Right cardiac atrium (tissue), 5 donors: ENCODE data around the gene DENND1A. TPM values are rescaled to one million over a fixed set of nuclear protein-coding genes. Genes with fewer than 3 reads are reported as not detected.

ENCODE experiments used
- ATAC-seq, 2 donors: fragments of 200-7000 bp; cut with Tn5 transposase; one replicate each; pipeline versions ENCODE4 v1.8.0 to v1.9.1; 2020; ENCODE audit warnings: moderate library complexity in 2 of 2, mild to moderate bottlenecking in 1 of 2
- DNase-seq, 3 donors: peaks; one replicate each; pipeline ENCODE4 v3.0.0-alpha.2; 2020
- H3K27ac ChIP-seq: one replicate; pipeline ENCODE4 v1.5.1; 2013; ENCODE audit warnings: mild to moderate bottlenecking, low read length, control low read depth, moderate library complexity
- H3K27me3 ChIP-seq: one replicate; pipeline ENCODE4 v1.6.1; 2013; ENCODE audit not compliant: control insufficient read depth, insufficient read depth
- H3K4me1 ChIP-seq: one replicate; pipeline ENCODE4 v1.6.1; 2013; ENCODE audit warnings: low read length; ENCODE audit not compliant: control insufficient read depth, insufficient read depth
- H3K4me3 ChIP-seq: one replicate; pipeline ENCODE4 v1.5.1; 2013; ENCODE audit warnings: low read length, control low read depth
- H3K9me3 ChIP-seq: one replicate; pipeline ENCODE4 v1.6.1; 2013; ENCODE audit warnings: low read length; ENCODE audit not compliant: control insufficient read depth
- WGBS: extraction: QIAGEN DNeasy Blood & Tissue Kit; methylation state at CpG from one replicate; pipeline ENCODE4 v1.1.7; 2013; 5-methylcytosine and 5-hydroxymethylcytosine counted together
- intact Hi-C, 4 donors: fragments of 100-400 bp; cut with DNase I; formaldehyde crosslinking; loops; one replicate each; pipeline versions ENCODE4 v1.11.0 to v1.14.0; 2022 to 2023
- polyA plus RNA-seq: library from polyadenylated mRNA; stranded (reverse); fragments of 200-250 nt; gene quantifications from one replicate; pipeline ENCODE4 v1.2.3, GENCODE V29; 2013
- total RNA-seq, 4 donors: library from RNA; stranded (reverse); fragmentation: NEBNext Ultra II Directional; extraction: Animal tissue kit (Norgen Biotek cat#: 25700); gene quantifications; one replicate each; pipeline ENCODE4 v1.2.1, GENCODE V29; 2021
- donor health status: healthy with polysubstance abuse.
- donor health status: DM: no; HTN: yes; CAD: no.
- donor health status: DM: no; HTN: no; CAD: no.
- donor health status: DM: no; HTN: yes; CAD: no; lungs with severe emphysema.
- donor health status: DM: yes; HTN: yes; CAD: no.

The DENND1A gene
- total and polyA plus RNA-seq, 5 donors: 11.4 to 19.3 (median 17.4) TPM

DNA sequence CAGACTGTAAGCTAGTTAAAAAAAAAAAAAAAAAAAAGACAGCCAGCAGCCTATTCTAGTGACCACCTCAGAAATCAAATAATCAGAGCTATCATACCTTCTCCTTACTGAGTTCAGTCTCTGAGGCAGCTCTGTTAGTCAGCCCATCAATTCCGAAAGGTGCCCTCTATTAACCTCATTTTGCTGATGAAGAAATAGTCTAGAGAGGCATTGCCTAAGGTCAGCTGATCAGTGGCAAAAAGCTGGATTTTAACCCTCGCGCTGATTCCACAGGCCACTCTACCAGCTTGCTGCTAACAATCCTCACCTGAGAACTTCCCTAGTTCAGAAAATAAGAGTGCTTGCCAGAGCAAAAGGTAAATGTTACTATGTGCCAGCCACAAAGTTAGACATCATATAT lies 172.0 kb downstream of the DENND1A start:
- peaks cover 4% of the 10 kb centered on the region for H3K4me1 ChIP-seq
- intact Hi-C loops: no loop called here
- no peaks in the 10 kb centered on the region for H3K9me3 ChIP-seq
- H3K27me3 ChIP-seq: no peaks in the 10 kb centered on the region
- DNase-seq (no peak), ATAC-seq (peak; percentile 47 to 54)
- H3K27ac ChIP-seq: no peak overlapping the region
- WGBS: 77% methylated on average over 3 of the region's 3 CpGs
- no peak overlapping the region for H3K4me3 ChIP-seq

- H3K27ac ChIP-seq: no peak overlapping the region
- WGBS: 38% methylated on average over 6 of the region's 6 CpGs
- peaks cover 2% of the 10 kb centered on the region for H3K4me1 ChIP-seq
- H3K4me3 ChIP-seq: no peak overlapping the region
- H3K27me3 ChIP-seq: no peaks in the 10 kb centered on the region
- peak; percentile 47 to 56 for ATAC-seq
- DNase-seq: no peak
- intact Hi-C loops: no loop called here
- H3K9me3 ChIP-seq: no peaks in the 10 kb centered on the region
Observed at GRCh38 chr9:123757547-123757946, 172.4 kb downstream of the DENND1A start.

DNA sequence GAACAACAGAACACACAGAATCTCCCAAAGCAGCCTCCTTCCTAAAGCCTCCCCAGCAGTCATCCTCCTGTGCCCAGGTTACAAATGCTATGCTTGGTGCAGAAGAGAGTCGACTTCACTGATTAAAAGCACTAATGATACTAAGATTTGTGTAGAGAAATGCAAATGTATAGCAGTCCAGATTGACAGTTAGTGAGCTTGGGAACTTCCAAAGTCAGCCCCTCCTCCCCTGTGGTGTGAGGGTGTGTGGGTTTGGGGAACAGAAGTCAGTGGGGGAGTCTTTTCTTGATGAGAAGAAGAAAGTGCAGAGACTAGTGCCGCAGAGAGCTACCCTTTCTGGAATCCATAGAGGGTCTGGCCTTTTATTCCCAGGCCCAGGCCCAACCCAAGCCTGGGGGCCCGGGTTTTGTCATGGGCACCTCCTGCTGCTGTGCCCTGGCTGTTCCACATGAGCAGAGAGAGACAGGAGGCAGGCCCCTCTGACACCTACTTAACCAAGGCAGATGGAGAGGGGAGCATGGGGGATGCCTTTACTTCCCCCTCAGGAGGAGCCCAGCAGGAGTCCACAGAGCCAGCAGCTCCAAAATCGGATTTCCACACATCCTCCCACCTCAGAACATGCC lies 173.3 kb downstream of the DENND1A start:
- DNase-seq (no peak), ATAC-seq (no peak)
- peaks cover 2% of the 10 kb centered on the region for H3K4me1 ChIP-seq

GRCh38 chr9:123753669-123754258 lies 176.2 kb downstream of the DENND1A start:
- no peak for DNase-seq
- 94% methylated on average over 2 of the region's 2 CpGs for WGBS
- Histone ChIP-seq H3K9me3 (no peaks in the 10 kb centered on the region), H3K27ac (no peak overlapping the region), H3K4me1 (peaks cover 9% of the 10 kb centered on the region), H3K27me3 (no peaks in the 10 kb centered on the region), H3K4me3 (no peak overlapping the region)
- ATAC-seq: no peak
- intact Hi-C loops: no loop called here

More for the DNA sequence above, 173.3 kb downstream of the DENND1A start:
- 81% methylated on average over 4 of the region's 4 CpGs for WGBS
- no peak overlapping the region for H3K4me3 ChIP-seq
- no peaks in the 10 kb centered on the region for H3K27me3 ChIP-seq
- H3K9me3 ChIP-seq: no peaks in the 10 kb centered on the region
- H3K27ac ChIP-seq: no peak overlapping the region
- intact Hi-C loops: no loop called here

DNA sequence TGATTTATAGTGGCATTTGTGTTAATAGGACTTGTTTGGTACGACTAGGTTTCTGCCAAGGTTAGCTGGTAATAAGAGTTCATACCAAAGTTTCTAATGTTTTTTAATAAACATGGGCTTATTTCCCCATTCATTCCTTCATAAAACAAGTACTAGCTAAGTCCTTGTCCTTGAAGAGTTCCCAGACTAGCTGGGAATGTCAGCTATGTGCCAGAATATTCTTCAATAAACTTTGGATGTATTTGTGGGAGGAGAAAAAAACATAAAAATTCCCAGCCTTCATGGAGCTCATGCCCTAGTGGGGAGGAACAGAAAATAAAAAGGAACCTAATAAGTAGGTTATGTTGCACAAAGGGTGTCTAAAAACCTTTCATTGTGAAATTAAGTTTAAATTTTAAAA lies 176.9 kb downstream of the DENND1A start:
- Histone ChIP-seq H3K9me3 (no peaks in the 10 kb centered on the region), H3K4me1 (peaks cover 8% of the 10 kb centered on the region), H3K27ac (no peak overlapping the region), H3K4me3 (no peak overlapping the region), H3K27me3 (no peaks in the 10 kb centered on the region)
- intact Hi-C loops: no loop called here
- 88% methylated on average over 1 of the region's 1 CpG for WGBS
- DNase-seq (no peak), ATAC-seq (no peak)

GRCh38 chr9:123749580-123750202 lies 180.2 kb downstream of the DENND1A start:
- ATAC-seq: no peak
- intact Hi-C loops: no loop called here
- no peaks in the 10 kb centered on the region for H3K9me3 ChIP-seq
- DNase-seq: no peak
- H3K27ac ChIP-seq: no peak overlapping the region
- no peak overlapping the region for H3K4me3 ChIP-seq
- no peaks in the 10 kb centered on the region for H3K27me3 ChIP-seq
- H3K4me1 ChIP-seq: peaks cover 7% of the 10 kb centered on the region
- 89% methylated on average over 4 of the region's 4 CpGs for WGBS

DNA sequence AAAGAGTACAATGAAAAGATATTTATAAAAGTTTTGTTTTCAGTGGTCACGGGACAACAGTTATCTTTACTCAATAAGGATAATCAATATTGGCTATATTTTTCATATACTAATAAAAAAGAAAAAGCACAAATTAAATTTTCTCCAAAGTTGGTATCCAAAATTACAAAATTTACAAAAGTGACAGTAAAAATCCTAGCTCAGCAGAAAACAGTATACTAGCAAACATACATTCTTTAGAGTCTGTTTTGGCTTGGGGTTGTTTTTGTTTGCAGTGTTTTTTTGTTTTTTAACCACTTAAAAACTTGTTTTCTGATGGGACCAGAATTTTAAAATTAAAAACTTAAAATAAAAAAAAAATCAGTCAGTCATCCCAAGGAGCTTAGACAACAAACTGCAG lies 183.2 kb downstream of the DENND1A start:
- no peaks in the 10 kb centered on the region for H3K9me3 ChIP-seq
- intact Hi-C loops: no loop called here
- H3K4me1 ChIP-seq: peaks cover 7% of the 10 kb centered on the region
- no peak for ATAC-seq
- no peaks in the 10 kb centered on the region for H3K27me3 ChIP-seq
- no peak overlapping the region for H3K4me3 ChIP-seq
- DNase-seq: no peak
- no peak overlapping the region for H3K27ac ChIP-seq
- 96% methylated on average over 1 of the region's 1 CpG for WGBS

GRCh38 chr9:123745933-123746332 lies 184.0 kb downstream of the DENND1A start:
- no peak overlapping the region for H3K4me3 ChIP-seq
- H3K27me3 ChIP-seq: no peaks in the 10 kb centered on the region
- intact Hi-C loops: no loop called here
- ATAC-seq: no peak
- H3K27ac ChIP-seq: no peak overlapping the region
- 100% methylated on average over 1 of the region's 1 CpG for WGBS
- no peak for DNase-seq
- no peaks in the 10 kb centered on the region for H3K9me3 ChIP-seq
- peaks cover 7% of the 10 kb centered on the region for H3K4me1 ChIP-seq

GRCh38 chr9:123745451-123745850 lies 184.5 kb downstream of the DENND1A start:
- H3K9me3 ChIP-seq: no peaks in the 10 kb centered on the region
- no peaks in the 10 kb centered on the region for H3K27me3 ChIP-seq
- 68% methylated on average over 2 of the region's 2 CpGs for WGBS
- H3K27ac ChIP-seq: no peak overlapping the region
- ATAC-seq (no peak), DNase-seq (no peak)
- H3K4me1 ChIP-seq: peaks cover 7% of the 10 kb centered on the region
- intact Hi-C loops: no loop called here
- H3K4me3 ChIP-seq: no peak overlapping the region

DNA sequence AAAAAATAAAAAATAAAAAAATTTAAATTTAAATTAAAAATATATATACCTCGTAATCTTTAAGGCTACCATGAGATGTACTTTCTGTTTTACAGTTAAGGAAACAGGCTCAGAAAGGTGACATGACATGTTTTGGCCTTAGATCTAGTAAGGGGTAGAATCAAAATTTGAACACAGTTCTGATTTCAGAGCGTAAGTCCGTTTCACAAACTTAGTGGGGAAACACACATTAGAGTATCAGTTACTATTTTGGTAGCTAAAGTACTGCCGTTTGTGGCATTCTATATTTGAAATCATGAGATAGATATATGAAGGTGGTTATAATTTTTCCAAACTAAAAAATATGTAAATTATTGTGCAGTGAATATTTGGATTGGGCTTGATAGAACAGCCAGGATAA lies 186.2 kb downstream of the DENND1A start:
- no peaks in the 10 kb centered on the region for H3K27me3 ChIP-seq
- H3K4me1 ChIP-seq: no peaks in the 10 kb centered on the region
- no peak overlapping the region for H3K4me3 ChIP-seq
- H3K9me3 ChIP-seq: no peaks in the 10 kb centered on the region
- ATAC-seq (no peak), DNase-seq (no peak)
- 89% methylated on average over 4 of the region's 4 CpGs for WGBS
- H3K27ac ChIP-seq: no peak overlapping the region
- intact Hi-C loops: no loop called here

DNA sequence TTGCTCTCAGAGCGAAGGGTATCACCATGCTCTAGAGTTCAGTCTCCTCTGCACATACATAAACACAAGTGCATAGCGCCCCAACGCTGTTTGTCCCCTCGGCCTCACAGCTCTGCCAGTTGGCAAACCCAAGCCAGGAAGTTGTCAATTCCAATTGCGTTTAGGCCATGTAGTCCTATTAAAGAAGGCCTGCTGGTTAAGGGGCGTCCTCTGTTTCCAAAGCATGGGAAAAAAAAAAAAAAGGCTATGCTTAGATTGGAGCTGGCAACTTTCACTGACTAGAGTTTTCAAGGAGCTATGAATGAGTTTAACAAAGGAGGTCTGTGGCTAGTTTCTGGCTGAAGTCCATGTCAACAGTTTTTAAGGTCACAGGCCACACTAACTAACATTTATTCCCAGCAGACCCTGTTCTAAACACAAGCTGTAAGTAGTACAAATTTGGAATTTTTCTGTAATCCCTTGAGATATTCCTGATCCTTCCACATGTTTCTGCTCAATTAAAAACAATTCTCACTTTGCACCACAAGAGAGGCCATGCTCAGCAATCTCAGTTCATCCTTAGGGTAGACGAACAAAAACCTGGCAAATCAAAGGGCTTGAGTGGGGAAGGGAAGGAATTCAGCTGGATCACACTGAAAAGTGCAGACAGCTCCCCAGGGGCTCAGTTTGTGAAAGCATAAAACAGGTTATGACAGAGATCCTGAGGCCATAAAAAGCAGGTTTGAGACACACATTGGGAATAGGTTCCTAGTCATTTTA lies 187.7 kb downstream of the DENND1A start:
- ATAC-seq (peak; percentile 91), DNase-seq (peak; percentile 54 to 82 (median 76))
- Histone ChIP-seq H3K9me3 (no peaks in the 10 kb centered on the region), H3K4me1 (no peaks in the 10 kb centered on the region), H3K27ac (peak overlapping the region; percentile 80), H3K27me3 (no peaks in the 10 kb centered on the region), H3K4me3 (no peak overlapping the region)
- 17% methylated on average over 7 of the region's 7 CpGs for WGBS
- intact Hi-C loops: no loop called here
